NCI-H774 (cell line): Measurements from ENCODE around the gene GPC5.
"Not testable (repeated sequence)": the region's sequence is repeated elsewhere in the genome, so short reads cannot be mapped to it uniquely, and the experiment has no call there.

ENCODE experiments used
- DNase-seq: peaks from one replicate; lab custom pipeline; 2025; lab: John Stamatoyannopoulos, UW

GPC5 gene

GRCh38 chr13:91774397-91774796, 376.0 kb downstream of the GPC5 start:
- DNase-seq: no peak

GRCh38 chr13:91776611-91777193, 378.3 kb downstream of the GPC5 start:
- DNase-seq: no peak

- DNase-seq: no peak
These were observed 379.7 kb downstream of the GPC5 start for GRCh38 chr13:91778123-91778522.

- not testable (repeated sequence) for DNase-seq
These were observed 383.7 kb downstream of the GPC5 start for GRCh38 chr13:91781982-91782691.

GRCh38 chr13:91785431-91786119, 387.2 kb downstream of the GPC5 start:
- DNase-seq: no peak

GRCh38 chr13:91792054-91792453, 393.6 kb downstream of the GPC5 start:
- DNase-seq: no peak

- no peak for DNase-seq
These were observed 399.1 kb downstream of the GPC5 start for GRCh38 chr13:91797567-91797966.

GRCh38 chr13:91798338-91798737, 399.9 kb downstream of the GPC5 start:
- DNase-seq: not testable (repeated sequence)

- DNase-seq: not testable (repeated sequence)
These were observed 403.4 kb downstream of the GPC5 start for GRCh38 chr13:91801772-91802171.

GRCh38 chr13:91802957-91803356, 404.5 kb downstream of the GPC5 start:
- DNase-seq: no peak

- DNase-seq: no peak
These were observed 406.3 kb downstream of the GPC5 start for GRCh38 chr13:91804724-91805123.

- DNase-seq: no peak
These were observed 407.2 kb downstream of the GPC5 start for GRCh38 chr13:91805605-91806004.

GRCh38 chr13:91809161-91809560, 410.7 kb downstream of the GPC5 start:
- DNase-seq: no peak

GRCh38 chr13:91813253-91813652, 414.8 kb downstream of the GPC5 start:
- no peak for DNase-seq

- no peak for DNase-seq
These were observed 417.9 kb downstream of the GPC5 start for GRCh38 chr13:91816263-91816807.

GRCh38 chr13:91817250-91817649, 418.8 kb downstream of the GPC5 start:
- DNase-seq: no peak

- DNase-seq: no peak
These were observed 426.0 kb downstream of the GPC5 start for GRCh38 chr13:91824416-91824815.

- no peak for DNase-seq
These were observed 427.1 kb downstream of the GPC5 start for GRCh38 chr13:91825516-91825915.

- DNase-seq: no peak
These were observed 438.1 kb downstream of the GPC5 start for GRCh38 chr13:91836553-91836952.

GRCh38 chr13:91845612-91846011, 447.2 kb downstream of the GPC5 start:
- DNase-seq: no peak

GRCh38 chr13:91863699-91864098, 465.3 kb downstream of the GPC5 start:
- DNase-seq: no peak

GRCh38 chr13:91868351-91868750, 469.9 kb downstream of the GPC5 start:
- DNase-seq: no peak

- no peak for DNase-seq
These were observed 480.1 kb downstream of the GPC5 start for GRCh38 chr13:91878491-91878890.
